GM21717 (cell line): ENCODE measurements around the gene C2CD4C.
"Not testable (repeated sequence)": the region's sequence is repeated elsewhere in the genome, so short reads cannot be mapped to it uniquely, and the experiment has no call there.

Source experiments
- ATAC-seq: cut with Tn5 transposase; IDR thresholded peaks from one replicate; pipeline ENCODE4 v1.9.1; 2021; ENCODE audit warnings: mild to moderate bottlenecking, moderate library complexity; ENCODE audit not compliant: unreplicated experiment

C2CD4C gene, protein sequence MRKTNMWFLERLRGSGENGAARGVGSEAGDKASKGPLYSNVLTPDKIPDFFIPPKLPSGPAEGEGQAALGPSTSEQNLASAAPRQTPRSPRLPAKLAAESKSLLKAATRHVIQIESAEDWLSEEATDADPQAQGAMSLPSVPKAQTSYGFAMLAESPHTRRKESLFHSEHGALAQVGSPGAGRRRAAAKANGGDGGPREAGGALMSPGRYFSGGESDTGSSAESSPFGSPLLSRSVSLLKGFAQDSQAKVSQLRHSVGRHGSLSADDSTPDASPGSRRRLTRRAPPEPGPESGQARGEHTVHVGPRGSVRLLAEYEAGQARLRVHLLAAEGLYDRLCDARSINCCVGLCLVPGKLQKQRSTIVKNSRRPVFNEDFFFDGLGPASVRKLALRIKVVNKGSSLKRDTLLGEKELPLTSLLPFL

DNA sequence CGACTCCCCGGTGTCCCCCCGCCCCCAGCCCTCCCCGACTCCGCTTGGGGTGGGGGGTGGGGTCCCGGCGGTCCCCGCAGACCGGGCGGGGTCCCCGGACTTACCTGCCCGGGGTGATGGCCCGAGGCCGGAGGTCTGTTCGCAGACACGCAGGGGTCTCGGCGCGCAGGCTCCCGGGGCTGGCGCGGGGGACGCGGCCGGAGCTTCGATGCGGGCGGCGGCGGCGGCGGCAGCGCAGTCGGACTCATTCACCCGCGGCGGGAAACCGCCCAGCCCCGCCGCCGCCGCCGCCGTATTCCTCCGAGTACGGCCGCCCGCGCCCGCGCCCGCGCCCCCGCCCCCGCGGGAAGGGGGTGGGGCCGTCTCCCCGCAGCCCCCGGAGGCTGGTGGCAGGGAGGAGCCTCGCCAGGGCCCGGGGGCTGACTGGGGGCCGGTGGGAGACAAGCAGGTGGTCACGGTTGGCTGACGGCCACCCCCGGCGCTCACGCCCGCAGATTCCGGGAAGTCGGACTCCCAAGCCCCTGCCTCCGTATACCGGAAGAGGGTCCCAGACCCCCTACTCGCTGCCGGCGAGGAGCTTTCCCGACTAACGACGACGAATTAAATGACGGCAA lies at the start of gene C2CD4C:
Gene C2CD4C, minus strand, starts transcription at position 246 of the 614 bp plus-strand sequence. CDS start 786 bp downstream, outside the sequence.
- no peak for ATAC-seq

DNA sequence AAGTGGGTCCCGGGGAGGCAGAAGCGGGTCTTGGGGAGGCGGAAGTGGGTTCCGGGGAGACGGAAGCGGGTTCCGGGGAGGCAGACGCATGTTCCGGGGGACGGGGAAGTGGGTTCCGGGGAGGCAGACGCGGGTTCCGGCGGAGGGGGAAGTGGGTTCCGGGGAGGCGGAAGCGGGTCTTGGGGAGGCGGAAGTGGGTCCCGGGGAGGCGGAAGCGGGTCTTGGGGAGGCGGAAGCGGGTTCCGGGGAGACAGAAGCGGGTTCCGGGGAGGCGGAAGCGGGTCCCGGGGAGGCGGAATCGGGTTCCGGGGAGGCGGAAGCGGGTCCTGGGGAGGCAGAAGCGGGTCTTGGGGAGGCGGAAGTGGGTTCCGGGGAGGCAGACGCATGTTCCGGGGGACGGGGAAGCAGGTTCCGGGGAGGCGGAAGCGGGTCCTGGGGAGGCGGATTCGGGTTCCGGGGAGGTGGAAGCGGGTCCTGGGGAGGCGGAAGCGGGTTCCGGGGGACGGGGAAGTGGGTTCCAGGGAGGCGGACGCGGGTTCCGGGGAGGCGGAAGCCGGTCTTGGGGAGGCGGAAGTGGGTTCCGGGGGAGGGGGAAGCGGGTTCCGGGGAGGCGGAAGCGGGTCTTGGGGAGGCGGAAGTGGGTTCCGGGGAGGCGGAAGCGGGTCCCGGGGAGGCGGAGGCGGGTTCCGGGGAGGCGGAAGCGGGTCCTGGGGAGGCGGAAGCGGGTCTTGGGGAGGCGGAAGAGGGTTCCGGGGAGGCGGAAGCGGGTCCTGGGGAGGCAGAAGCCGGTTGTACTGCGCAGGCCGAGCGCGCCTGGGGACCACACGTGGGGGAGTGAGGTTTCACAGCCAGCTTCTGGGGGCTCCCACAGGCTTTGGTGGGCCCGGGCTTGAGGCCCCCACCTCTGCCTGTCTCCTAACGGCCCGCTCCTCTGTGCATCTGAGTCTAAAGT lies 49.4 kb upstream of the C2CD4C start:
- no peak for ATAC-seq

DNA sequence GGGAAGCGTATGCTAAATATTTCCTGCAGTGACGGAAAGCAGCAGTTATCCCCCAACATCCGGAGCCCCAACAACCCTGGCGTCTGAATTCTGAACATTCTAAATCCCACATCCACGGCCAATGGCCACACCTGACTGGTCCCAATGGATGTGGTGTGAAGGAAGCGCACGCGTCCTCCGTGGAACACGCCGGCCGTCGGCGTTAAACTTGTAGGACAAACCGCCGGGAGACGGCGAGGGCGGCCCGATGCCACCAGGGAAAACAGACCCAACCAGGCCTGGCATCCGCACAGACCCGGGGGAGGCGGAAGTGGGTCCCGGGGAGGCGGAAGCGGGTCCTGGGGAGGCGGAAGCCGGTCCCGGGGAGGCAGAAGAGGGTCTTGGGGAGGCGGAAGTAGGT lies 48.7 kb upstream of the C2CD4C start:
- ATAC-seq = no peak

DNA sequence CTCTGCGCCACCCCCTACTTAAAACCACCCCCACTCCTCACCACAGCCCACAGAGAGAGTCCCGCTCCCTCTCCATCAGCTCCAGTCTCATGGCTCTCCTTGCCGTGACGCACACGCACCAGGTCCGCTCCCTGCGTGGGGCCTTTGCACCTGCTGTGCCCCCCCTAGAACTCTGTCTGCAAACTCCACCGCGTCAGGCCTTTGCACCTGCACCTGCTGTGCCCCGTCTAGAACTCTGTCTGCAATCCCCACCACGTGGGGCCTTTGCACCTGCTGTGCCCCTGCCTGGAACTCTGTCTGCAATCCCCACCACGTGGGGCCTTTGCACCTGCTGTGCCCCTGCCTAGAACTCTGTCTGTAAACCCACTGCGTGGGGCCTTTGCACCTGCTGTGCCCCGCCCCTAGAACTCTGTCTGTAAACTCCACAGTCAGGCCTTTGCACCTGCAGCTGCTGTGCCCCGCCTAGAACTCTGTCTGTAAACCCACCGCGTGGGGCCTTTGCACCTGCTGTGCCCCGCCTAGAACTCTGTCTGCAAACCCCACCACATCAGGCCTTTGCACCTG lies 47.7 kb upstream of the C2CD4C start:
- ATAC-seq = no peak

DNA sequence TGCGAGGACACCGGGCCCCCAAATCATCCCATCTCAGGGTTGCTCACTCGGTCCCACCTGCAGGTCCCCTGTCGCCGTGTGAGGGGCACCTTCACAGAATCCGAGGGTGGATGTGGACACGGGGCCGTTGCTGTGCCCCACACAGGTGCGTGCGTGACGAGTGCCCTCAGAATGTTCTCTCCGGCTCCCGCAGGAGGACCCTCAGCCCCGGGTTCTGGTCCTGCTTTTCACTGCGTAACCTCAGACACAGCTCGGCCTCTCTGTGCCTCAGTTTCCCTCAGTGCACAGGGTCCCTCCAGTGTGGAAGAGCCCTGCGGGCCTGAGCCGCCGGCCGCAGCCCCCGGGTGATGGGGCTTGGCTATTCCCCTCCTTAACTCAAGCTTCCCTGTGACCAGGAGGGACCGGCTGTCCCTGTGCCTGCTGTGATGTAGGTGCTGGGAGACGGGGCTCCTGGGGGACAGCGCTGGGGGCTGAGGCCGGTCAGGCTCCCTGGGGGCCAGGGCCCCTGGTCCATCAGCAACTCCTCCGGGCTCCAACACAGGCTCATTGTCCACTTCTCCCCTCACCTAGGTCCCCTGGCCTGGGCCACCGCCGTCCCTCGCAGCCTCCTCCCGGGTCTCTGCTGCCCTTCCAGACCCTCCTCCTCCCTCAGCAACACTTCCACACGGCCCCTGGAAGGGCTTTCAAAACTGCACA lies 47.1 kb upstream of the C2CD4C start:
- no peak for ATAC-seq

DNA sequence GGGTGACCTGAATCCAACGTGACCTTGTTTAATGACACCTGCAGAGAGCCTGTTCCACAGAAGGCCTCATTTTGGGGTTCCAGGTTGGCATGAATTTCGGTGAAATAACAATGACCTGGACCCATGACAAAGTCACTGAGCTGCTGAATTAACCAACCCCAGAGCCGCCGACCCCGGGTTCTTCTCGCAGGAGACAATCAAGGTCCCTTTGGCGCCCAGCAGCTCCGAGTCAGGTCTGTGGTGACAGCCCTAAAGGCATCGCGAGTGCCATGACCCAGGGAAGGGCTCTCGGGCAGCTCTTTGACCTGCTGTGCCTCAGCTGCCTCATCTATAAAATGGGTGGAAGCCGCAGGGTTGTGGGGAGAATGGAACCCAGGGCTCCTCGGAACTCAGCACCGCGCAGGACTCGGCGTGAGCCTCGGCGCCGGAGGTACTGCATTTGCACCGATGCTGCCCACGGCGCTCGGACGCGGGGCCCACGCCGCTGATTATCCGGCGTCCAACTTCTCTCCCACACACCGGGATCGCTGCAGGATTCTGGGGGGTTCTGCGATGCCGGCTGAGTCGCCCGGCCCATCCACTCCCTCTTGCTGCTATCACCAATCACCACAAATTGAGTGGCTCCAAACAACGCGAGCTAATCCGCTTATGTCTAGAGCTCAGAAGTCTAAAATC lies 46.2 kb upstream of the C2CD4C start:
- ATAC-seq = no peak

DNA sequence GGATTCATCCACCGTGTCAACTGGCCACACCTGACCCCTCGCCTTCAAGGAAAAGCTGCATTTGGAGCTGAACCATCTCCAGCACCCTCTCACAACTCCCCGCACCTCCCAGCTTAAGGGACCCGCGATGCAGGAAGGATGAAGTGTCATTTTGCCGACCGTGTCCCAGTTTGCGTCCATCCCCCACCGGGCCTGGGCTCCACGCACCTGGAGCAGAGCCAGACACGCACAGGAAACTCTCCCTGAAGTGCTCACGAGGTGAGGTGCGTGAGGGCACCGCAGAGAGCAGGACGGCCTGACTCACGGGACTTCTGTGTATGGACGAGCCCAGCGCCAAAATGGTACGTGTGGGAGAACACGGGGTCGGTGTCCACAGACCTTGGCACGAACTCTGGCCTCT lies 44.7 kb upstream of the C2CD4C start:
- no peak for ATAC-seq

DNA sequence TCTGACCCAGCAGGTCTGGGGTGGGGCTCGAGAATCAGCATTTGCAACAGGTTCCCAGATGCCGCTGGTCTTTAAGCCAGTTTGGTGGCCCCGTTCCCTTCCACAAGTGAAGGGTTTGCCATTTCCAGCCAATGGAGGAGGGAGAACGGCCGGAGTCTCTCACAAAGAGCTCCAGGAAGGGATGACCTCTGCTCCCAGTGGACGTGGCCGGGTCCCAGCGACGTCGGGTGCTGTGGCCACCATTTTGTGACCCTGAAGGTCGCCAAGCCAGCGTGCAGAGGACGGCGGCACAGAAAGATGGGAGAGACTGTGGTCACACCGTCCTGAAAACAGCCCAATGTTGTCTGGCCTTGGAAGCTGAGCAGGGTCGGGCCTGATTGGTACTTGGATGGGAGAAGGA lies 43.9 kb upstream of the C2CD4C start:
- no peak for ATAC-seq

DNA sequence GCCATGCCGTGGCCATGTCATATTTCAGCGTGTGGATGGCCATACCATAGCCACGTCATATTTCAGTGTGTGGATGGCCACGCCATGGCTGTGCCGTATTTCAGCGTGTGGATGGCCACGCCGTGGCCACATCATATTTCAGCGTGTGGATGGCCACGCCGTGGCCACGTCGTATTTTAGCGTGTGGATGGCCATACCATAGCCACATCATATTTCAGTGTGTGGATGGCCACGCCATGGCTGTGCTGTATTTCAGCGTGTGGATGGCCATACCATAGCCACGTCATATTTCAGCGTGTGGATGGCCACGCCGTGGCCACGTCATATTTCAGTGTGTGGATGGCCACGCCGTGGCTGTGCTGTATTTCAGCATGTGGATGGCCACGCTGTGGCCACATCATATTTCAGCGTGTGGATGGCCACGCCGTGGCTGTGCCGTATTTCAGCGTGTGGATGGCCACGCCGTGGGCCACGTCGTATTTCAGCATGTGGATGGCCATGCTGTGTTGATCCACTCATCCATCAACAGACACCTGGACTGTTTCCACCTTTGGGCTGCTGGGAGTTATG lies 42.0 kb upstream of the C2CD4C start:
- ATAC-seq = not testable (repeated sequence)

DNA sequence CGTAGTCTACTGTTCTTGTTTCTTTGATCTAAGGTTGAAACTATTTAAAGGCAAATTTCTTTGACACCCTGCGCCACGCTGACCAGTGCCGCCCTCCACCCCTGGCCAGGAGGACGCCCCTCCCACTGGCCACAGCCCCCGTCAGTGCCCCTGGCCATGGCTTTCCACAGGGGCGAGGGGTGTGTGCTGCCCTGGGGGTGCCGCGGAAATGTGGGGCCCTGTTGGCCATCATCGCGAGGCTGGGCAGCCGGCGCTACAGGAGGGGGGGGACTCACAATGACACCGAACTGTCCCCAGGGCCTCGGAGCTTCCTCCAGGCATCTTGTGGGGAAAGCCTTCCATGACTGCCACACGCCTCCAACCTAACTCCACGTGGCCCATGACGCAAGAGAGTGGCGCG lies 41.0 kb upstream of the C2CD4C start:
- no peak for ATAC-seq

DNA sequence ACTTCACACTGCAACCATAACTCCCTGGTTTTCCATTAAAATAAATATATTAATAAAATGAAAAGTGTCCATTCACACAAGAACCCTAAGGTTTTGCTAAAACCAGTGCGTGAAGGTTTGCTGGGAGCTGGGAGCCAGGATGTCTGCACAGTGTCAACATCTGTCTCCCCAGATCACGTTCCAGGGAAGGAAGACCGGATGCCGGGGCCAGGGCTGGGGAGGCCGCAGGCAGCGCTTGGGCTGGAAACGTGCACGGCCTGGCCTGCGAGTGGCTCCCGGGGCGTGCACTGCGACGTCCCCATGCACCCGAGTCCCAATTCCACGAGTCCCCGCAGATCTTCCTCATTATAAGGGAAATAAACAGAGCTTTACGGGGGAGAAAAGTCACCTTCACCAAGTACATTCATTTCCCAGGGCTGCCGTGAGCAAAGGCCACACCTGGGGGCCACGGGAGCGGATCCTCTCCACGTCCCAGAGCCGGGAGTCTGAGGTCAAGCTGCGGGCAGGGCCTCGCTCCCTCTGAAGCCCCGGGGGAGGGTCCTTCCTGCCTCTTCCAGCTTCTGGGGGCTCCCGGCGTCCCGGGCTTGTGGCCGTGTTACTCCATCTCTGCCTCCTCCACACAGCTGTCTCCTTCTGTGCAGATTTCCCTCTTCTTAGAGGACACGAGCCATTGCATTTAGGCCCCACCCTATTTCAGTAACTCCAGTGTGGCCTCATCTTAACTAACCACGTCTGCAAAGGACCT lies 39.0 kb upstream of the C2CD4C start:
- ATAC-seq = no peak

DNA sequence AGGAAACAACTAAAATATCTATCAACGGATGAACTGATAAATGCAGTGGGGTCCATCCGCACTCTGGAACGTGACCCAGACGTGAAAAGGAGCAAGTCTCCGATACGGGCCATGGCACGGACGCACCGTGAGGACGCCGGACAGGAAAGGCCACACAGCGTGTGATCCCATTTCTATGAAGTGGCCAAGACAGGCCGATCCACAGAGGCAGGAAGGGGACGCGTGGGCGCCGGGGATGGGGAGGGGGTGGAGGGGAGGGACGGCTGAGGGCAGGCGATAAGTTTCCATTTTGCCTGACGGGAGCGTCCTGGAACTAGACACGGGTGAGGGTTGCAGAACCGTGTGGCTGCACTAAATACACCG lies 38.1 kb upstream of the C2CD4C start:
- ATAC-seq = no peak

DNA sequence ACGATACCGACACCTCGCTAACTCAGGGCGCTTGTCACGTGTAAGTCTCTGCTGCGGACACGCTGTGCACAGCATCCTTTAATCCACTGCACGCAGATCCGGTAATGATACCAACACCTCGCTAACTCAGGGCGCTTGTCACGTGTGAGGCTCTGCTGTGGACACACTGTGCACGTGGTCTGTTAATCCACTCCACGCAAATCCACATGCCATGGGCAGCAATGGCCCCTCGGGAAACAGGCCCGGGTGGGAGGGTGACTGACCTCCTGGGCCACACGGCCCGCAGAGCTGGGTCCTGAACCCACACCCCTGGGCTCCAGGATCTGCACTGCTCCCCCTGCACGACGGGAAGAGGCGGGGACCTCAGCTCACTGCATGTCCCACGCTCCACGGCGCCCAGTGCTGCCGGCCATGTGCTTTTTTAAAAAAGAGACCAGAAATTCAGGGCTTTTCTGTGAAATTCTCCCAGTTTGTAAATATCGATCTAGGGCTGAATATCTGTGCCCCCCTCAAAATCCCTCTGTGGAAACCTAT lies 35.8 kb upstream of the C2CD4C start:
- ATAC-seq = no peak

DNA sequence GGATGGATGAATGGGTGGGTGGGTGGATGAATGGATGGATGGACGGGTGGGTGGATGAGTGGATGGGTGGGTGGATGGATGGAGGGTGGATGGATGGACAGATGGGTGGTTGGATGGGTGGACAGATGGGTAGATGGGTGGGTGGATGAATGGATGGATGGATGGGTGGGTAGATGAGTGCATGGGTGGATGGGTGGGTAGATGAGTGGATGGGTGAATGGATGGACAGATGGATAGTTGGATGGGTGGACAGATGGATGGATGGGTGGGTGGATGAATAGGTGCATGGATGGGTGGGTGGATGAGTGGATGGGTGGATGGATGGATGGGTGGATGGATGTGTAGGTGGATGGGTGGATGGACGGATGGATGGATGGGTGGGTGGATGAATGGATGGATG lies 34.1 kb upstream of the C2CD4C start:
- ATAC-seq = no peak

DNA sequence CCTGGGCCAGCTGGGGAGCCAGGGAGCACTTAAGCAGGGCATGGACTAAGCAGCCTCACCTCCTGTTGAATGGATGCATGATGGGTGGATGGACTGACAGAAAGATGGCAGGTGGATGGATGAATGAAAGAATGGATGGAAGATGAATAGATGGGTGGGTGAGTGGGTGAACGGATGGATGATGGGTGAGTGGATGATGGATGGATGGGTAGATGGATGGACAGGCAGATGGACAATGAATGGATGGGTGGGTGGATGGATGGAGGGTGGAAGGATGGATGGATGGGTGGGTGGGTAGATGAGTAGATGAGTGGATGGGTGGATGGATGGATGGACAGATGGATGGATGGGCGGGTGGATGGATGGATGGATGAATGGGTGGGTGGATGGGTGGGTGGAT lies 33.1 kb upstream of the C2CD4C start:
- ATAC-seq = no peak

DNA sequence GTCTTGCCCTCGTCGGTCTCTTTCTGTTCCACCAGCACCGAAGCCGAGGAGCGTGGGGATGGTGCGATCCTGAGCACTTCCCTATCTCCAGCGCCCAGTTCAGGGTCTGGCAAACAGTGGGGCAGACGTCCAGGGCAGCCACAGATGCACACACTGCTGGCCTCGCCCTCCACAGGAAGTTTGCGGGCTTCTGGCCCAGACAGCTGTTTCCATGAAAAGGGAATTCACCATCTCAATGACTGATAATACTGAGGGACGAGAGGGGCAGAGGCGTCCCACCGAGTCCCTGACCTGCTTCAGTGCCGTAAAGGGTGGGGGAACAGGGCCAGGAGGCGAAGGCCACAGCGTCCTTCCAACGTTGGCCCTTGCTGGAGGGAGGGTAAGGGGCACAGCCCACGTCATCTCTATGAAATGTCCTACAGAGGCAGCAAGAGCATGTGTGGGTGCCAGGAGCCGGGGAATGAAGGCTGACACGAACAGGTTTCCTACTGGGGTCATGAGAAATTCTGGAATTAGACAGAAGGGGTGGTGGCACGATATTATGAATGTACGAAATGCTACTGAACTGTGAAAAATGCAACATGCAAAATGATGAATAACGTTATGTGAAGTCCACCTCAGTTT lies 32.4 kb upstream of the C2CD4C start:
- ATAC-seq = no peak

DNA sequence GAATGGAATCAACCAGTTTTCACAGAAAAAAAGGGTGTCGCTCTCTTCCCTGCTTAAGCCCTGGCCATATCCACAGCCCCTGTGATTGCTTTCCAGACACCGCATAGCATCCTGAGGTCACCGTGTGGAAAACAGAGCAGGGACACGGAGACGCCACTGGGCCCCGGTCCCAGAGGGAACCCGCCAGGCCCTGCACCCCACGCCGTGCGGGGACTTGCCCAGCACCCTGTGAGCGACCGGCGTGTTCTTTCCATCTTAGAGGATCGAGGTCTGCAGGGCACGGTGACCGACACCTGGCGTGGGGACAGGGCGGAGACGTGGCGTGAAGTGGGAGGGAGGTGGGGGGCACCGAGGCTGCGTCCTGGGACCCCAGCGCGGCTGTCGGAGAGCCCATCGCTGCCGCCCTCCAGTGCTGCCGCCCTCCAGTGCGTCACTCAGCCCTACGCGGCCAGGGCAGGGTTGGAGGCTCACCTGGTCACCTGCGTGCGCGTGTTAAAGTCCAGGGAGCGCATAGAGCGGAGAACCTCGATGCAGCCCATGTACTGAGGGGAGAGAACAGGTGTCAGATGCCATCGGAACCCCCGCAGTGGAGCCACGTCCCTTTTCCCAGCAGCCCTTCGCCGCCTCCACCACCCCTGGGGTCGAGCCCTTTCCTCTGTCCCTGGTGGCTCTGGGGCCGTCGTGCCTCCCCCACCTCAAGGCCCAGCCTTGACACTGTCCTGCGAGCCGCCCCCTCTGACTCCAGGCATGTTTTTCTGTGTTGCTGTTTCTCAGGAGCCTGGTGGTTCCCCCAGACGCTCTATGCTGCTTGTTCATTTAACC lies 31.7 kb upstream of the C2CD4C start:
- no peak for ATAC-seq
